Right cardiac atrium (tissue), 5 donors: ENCODE measurements around the gene RSBN1L. TPM values are rescaled to one million over a fixed set of nuclear protein-coding genes. Genes with fewer than 3 reads are reported as not detected.

Experiments
- ATAC-seq, 2 donors: fragments of 200-7000 bp; cut with Tn5 transposase; one replicate each; pipeline versions ENCODE4 v1.8.0 to v1.9.1; 2020; ENCODE audit warnings: moderate library complexity in 2 of 2, mild to moderate bottlenecking in 1 of 2
- DNase-seq, 3 donors: peaks; one replicate each; pipeline ENCODE4 v3.0.0-alpha.2; 2020
- H3K27ac ChIP-seq: one replicate; pipeline ENCODE4 v1.5.1; 2013; ENCODE audit warnings: mild to moderate bottlenecking, low read length, control low read depth, moderate library complexity
- H3K27me3 ChIP-seq: one replicate; pipeline ENCODE4 v1.6.1; 2013; ENCODE audit not compliant: control insufficient read depth, insufficient read depth
- H3K4me1 ChIP-seq: one replicate; pipeline ENCODE4 v1.6.1; 2013; ENCODE audit warnings: low read length; ENCODE audit not compliant: control insufficient read depth, insufficient read depth
- H3K4me3 ChIP-seq: one replicate; pipeline ENCODE4 v1.5.1; 2013; ENCODE audit warnings: low read length, control low read depth
- H3K9me3 ChIP-seq: one replicate; pipeline ENCODE4 v1.6.1; 2013; ENCODE audit warnings: low read length; ENCODE audit not compliant: control insufficient read depth
- WGBS: extraction: QIAGEN DNeasy Blood & Tissue Kit; methylation state at CpG from one replicate; pipeline ENCODE4 v1.1.7; 2013; 5-methylcytosine and 5-hydroxymethylcytosine counted together
- intact Hi-C, 4 donors: fragments of 100-400 bp; cut with DNase I; formaldehyde crosslinking; loops; one replicate each; pipeline versions ENCODE4 v1.11.0 to v1.14.0; 2022 to 2023
- polyA plus RNA-seq: library from polyadenylated mRNA; stranded (reverse); fragments of 200-250 nt; gene quantifications from one replicate; pipeline ENCODE4 v1.2.3, GENCODE V29; 2013
- total RNA-seq, 4 donors: library from RNA; stranded (reverse); fragmentation: NEBNext Ultra II Directional; extraction: Animal tissue kit (Norgen Biotek cat#: 25700); gene quantifications; one replicate each; pipeline ENCODE4 v1.2.1, GENCODE V29; 2021
- donor health status: healthy with polysubstance abuse.
- donor health status: DM: no; HTN: yes; CAD: no.
- donor health status: DM: no; HTN: no; CAD: no.
- donor health status: DM: no; HTN: yes; CAD: no; lungs with severe emphysema.
- donor health status: DM: yes; HTN: yes; CAD: no.

The RSBN1L gene
- total and polyA plus RNA-seq, 5 donors = 5.1 to 13.2 (median 13.1) TPM

GRCh38 chr7:77687100-77687746, 9.0 kb upstream of the RSBN1L start:
- Histone ChIP-seq H3K4me1 (peaks cover 3% of the 10 kb centered on the region), H3K27ac (no peak overlapping the region), H3K4me3 (no peak overlapping the region), H3K27me3 (no peaks in the 10 kb centered on the region), H3K9me3 (no peaks in the 10 kb centered on the region)
- intact Hi-C loops = no loop called here
- no peak for ATAC-seq
- 93% methylated on average over 1 of the region's 1 CpG for WGBS
- DNase-seq = no peak

GRCh38 chr7:77687747-77688144, 8.5 kb upstream of the RSBN1L start:
- Histone ChIP-seq H3K9me3 (no peaks in the 10 kb centered on the region), H3K4me3 (no peak overlapping the region), H3K27ac (no peak overlapping the region), H3K4me1 (peaks cover 3% of the 10 kb centered on the region), H3K27me3 (no peaks in the 10 kb centered on the region)
- intact Hi-C loops = no loop called here
- WGBS = 97% methylated on average over 1 of the region's 1 CpG
- peak in 1 of 3 donors; percentile 18 for DNase-seq
- no peak for ATAC-seq

GRCh38 chr7:77690289-77690688, 6.0 kb upstream of the RSBN1L start:
- Histone ChIP-seq H3K4me3 (no peak overlapping the region), H3K27me3 (no peaks in the 10 kb centered on the region), H3K9me3 (no peaks in the 10 kb centered on the region), H3K4me1 (peaks cover 3% of the 10 kb centered on the region), H3K27ac (no peak overlapping the region)
- no peak for DNase-seq
- 84% methylated on average over 8 of the region's 8 CpGs for WGBS
- no peak for ATAC-seq
- intact Hi-C loops = no loop called here

GRCh38 chr7:77691892-77692491, 4.3 kb upstream of the RSBN1L start:
- intact Hi-C loops = no loop called here
- 91% methylated on average over 10 of the region's 10 CpGs for WGBS

GRCh38 chr7:77693830-77694583, 2.3 kb upstream of the RSBN1L start:
- 89% methylated on average over 14 of the region's 14 CpGs for WGBS
- Histone ChIP-seq H3K4me1 (peaks cover 2% of the 10 kb centered on the region), H3K27ac (no peak overlapping the region), H3K27me3 (no peaks in the 10 kb centered on the region), H3K4me3 (no peak overlapping the region), H3K9me3 (no peaks in the 10 kb centered on the region)
- ATAC-seq (no peak), DNase-seq (no peak)
- intact Hi-C loops = no loop called here

More at GRCh38 chr7:77691892-77692491, 4.3 kb upstream of the RSBN1L start:
- Histone ChIP-seq H3K4me1 (peaks cover 2% of the 10 kb centered on the region), H3K27ac (no peak overlapping the region), H3K4me3 (no peak overlapping the region), H3K27me3 (no peaks in the 10 kb centered on the region), H3K9me3 (no peaks in the 10 kb centered on the region)
- ATAC-seq (no peak), DNase-seq (peak in 1 of 3 donors; percentile 19)

- ATAC-seq = peak; percentile 71 to 73
- no peaks in the 10 kb centered on the region for H3K27me3 ChIP-seq
- H3K27ac ChIP-seq = peak overlapping the region; percentile 87
- peak overlapping the region; percentile 87 for H3K4me3 ChIP-seq
- under 1% methylated on average over 67 of the region's 67 CpGs for WGBS
- H3K4me1 ChIP-seq = peaks cover 2% of the 10 kb centered on the region
- intact Hi-C loops = no loop called here
- no peaks in the 10 kb centered on the region for H3K9me3 ChIP-seq
- DNase-seq = peak; percentile 63 to 83 (median 83)
Observed at GRCh38 chr7:77696643-77697534, 630 bp downstream of the RSBN1L start.

- Histone ChIP-seq H3K27ac (peak overlapping the region; percentile 87), H3K27me3 (no peaks in the 10 kb centered on the region), H3K9me3 (no peaks in the 10 kb centered on the region), H3K4me3 (peak overlapping the region; percentile 87), H3K4me1 (peaks cover 2% of the 10 kb centered on the region)
- peak in 2 of 3 donors; percentile 43 to 74 for DNase-seq
- peak; percentile 43 to 44 for ATAC-seq
- intact Hi-C loops = no loop called here
- under 1% methylated on average over 10 of the region's 10 CpGs for WGBS
Observed at GRCh38 chr7:77697535-77697831, 1.2 kb downstream of the RSBN1L start.

GRCh38 chr7:77698042-77698625, 1.9 kb downstream of the RSBN1L start:
- Histone ChIP-seq H3K27me3 (no peaks in the 10 kb centered on the region), H3K4me1 (peaks cover 2% of the 10 kb centered on the region), H3K4me3 (peak overlapping the region; percentile 87), H3K27ac (no peak overlapping the region), H3K9me3 (no peaks in the 10 kb centered on the region)
- no peak for ATAC-seq
- intact Hi-C loops = no loop called here
- no peak for DNase-seq

- no peak overlapping the region for H3K27ac ChIP-seq
- ATAC-seq (no peak), DNase-seq (no peak)
- H3K27me3 ChIP-seq = no peaks in the 10 kb centered on the region
- intact Hi-C loops = no loop called here
- no peaks in the 10 kb centered on the region for H3K9me3 ChIP-seq
- 38% methylated on average over 2 of the region's 2 CpGs for WGBS
- H3K4me1 ChIP-seq = no peaks in the 10 kb centered on the region
- H3K4me3 ChIP-seq = no peak overlapping the region
Observed at GRCh38 chr7:77699056-77699455, 2.8 kb downstream of the RSBN1L start.

- 68% methylated on average over 2 of the region's 2 CpGs for WGBS
- H3K9me3 ChIP-seq = no peaks in the 10 kb centered on the region
- no peaks in the 10 kb centered on the region for H3K27me3 ChIP-seq
- ATAC-seq (no peak), DNase-seq (no peak)
- intact Hi-C loops = no loop called here
- H3K27ac ChIP-seq = no peak overlapping the region
- H3K4me1 ChIP-seq = no peaks in the 10 kb centered on the region
- no peak overlapping the region for H3K4me3 ChIP-seq
Observed at GRCh38 chr7:77702513-77702912, 6.3 kb downstream of the RSBN1L start.
